Measurements from ENCODE around the gene CAMK2B.
A peak's percentile ranks its signal among the peaks of the same experiment; 100 is the strongest.

The CAMK2B gene

DNA sequence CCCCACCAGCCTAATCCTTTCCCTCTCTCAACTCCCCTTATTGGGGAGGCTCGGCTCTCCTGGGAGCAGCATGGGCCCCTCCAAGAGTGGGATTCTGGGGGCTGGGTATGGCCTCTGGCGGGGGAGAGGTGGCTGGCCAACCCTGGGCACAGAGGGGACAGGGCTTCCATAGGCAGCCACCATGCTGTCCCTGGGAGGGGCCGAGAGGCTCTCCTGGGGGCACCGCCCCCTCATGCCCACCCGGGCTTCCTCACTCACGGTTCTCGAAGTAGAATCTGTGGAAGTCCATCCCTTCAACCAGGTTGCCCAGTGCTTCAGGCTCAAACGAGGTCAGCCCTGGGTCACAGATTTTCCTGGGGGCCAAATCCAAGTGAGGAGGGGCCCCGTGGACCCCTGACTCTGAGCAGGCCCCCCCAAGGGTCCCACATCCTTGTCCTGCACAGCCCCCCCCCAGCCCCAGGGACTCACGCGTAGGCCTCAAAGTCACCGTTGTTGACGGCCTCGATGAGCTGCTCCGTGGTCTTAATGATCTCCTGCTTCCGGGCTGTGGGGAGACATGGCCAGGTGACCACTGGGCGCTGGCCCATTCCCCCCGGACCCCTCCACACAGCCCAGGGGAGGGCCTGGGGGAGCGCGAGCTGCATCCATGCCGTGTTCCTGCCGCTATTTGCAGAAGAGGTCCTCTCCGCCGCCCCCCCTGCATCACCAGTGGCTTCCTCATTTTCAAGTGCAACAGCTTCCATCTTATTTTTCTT lies 104.9 kb downstream of the CAMK2B start:
- DNase-seq (ENCODE audit: extremely low read depth in 1 of 2, low read depth in 1 of 2), result no peak

GRCh38 chr7:44220046-44220357 lies 105.4 kb downstream of the CAMK2B start:
- DNase-seq (ENCODE audit: extremely low read depth in 1 of 2, low read depth in 1 of 2), result no peak

DNA sequence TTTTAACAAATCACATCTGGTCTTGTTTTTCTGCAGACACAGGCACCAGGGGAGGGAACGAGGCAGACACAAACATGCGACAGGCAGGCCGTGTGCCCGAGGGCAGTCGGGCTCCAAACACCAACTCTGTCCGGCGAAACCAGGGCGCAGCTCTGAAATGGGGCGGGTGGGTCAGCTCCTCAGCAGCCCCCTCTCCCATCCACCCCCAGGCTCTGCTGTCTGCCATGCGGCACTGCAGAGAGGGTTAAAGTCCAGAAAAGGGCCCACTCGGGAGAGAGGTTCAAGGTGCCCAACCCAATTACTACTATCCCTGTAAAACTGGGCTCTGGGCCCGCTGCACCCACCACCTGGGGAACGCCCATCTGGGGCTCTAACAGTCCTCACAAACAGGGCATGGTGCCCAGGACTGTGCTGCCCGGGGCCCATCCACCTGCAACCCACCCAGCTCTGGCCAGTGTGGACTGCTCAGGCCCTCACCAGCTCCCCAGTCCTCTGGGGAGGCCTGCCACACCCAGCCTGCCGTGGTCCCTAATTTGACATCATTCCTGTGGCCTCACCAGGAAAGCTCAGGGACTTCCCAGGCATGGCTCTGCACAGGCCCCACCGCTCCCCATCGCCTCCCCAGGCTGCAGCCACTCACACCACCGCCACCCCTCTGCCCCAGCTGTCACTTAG lies 105.9 kb downstream of the CAMK2B start:
- DNase-seq (ENCODE audit: extremely low read depth in 1 of 2, low read depth in 1 of 2), result no peak

DNA sequence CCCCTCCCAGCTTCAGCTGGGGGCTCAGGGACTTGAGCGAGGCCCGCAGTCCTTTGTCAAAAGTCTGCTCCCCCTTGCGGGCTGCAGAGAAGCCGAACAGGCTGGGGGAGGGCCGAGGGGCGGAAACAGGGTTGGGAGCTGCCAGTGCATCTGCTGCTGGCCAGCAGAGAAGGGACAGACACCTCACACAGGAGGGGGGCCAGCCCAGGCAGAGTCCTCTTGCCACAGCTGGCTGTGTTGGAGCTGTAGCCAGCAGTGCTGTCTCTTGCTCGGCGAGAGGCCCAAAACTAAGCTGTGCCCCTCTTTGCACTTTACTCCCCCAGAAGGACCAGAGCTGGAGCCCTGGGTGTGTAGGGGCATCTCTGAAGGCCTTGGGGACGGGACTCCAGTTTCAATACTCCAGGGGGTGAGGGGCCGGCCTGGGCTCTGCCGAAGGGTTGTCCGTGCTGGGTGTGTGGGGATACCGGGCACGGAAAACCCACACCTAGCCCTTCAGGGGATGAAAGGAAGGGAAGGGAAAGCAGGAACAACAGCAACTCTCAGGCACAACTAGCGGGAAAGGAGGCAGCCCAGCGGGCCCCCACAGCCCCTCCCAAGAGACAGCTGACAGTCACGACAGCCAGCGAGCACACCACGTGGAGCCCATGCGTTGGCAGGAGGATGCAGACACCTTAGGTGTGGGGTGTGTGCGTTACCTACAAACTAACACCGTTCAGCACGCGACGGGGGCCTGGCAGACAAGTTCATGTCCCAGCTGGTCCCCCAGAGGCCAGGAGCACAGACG lies 106.8 kb downstream of the CAMK2B start:
- DNase-seq (ENCODE audit: extremely low read depth in 1 of 2, low read depth in 1 of 2), result no peak

- DNase-seq (ENCODE audit: extremely low read depth in 1 of 2, low read depth in 1 of 2), result no peak
Measured at GRCh38 chr7:44217852-44218402, 107.5 kb downstream of the CAMK2B start.

GRCh38 chr7:44217223-44217714 lies 108.1 kb downstream of the CAMK2B start:
- DNase-seq (ENCODE audit: extremely low read depth in 1 of 2, low read depth in 1 of 2), result no peak

- no peak for DNase-seq (ENCODE audit: extremely low read depth in 1 of 2, low read depth in 1 of 2)
Measured at GRCh38 chr7:44216521-44217222, 108.7 kb downstream of the CAMK2B start.

GRCh38 chr7:44216019-44216418 lies 109.4 kb downstream of the CAMK2B start:
- DNase-seq (ENCODE audit: extremely low read depth in 1 of 2, low read depth in 1 of 2), result no peak

GRCh38 chr7:44215531-44215930 lies 109.9 kb downstream of the CAMK2B start:
- DNase-seq (ENCODE audit: extremely low read depth in 1 of 2, low read depth in 1 of 2), result no peak

GRCh38 chr7:44213877-44214388 lies 111.5 kb downstream of the CAMK2B start:
- no peak for DNase-seq (ENCODE audit: extremely low read depth in 1 of 2, low read depth in 1 of 2)

GRCh38 chr7:44213206-44213876 lies 112.1 kb downstream of the CAMK2B start:
- no peak for DNase-seq (ENCODE audit: extremely low read depth in 1 of 2, low read depth in 1 of 2)

- no peak for DNase-seq (ENCODE audit: extremely low read depth in 1 of 2, low read depth in 1 of 2)
Measured at GRCh38 chr7:44212581-44213184, 112.7 kb downstream of the CAMK2B start.

- DNase-seq (ENCODE audit: extremely low read depth in 1 of 2, low read depth in 1 of 2), result no peak
Measured at GRCh38 chr7:44212018-44212417, 113.4 kb downstream of the CAMK2B start.

DNA sequence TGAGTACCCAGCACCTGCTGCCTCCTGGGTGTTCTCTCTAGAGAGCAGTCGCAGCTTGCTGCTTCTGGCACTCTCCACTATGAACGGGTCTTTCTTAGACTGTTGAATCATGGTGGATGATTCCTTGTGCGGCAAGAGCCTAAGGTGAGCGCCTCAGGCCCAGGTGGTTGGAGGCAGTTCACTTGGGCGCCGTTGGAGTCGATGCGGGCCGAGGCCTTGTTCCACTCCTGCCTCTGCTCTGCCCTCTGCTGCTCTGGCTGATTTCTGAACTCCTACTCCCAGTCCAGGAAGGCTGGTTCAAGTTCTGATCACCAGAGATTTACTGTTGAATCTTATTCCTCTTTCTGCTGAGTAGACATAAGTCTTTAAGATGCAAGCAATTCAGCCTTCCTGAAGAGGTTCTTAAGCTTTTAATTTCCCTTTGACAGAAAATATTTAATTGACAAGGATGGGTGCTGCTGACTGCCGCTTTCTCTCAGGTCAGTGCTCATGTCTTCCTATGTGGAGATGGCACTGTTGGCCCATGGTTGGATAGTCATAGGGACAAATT lies 114.2 kb downstream of the CAMK2B start:
- no peak for DNase-seq (ENCODE audit: extremely low read depth in 1 of 2, low read depth in 1 of 2)

- no peak for DNase-seq (ENCODE audit: extremely low read depth in 1 of 2, low read depth in 1 of 2)
Measured at GRCh38 chr7:44210107-44210506, 115.3 kb downstream of the CAMK2B start.

- DNase-seq (ENCODE audit: extremely low read depth in 1 of 2, low read depth in 1 of 2), result no peak
Measured at GRCh38 chr7:44208085-44208484, 117.3 kb downstream of the CAMK2B start.

DNA sequence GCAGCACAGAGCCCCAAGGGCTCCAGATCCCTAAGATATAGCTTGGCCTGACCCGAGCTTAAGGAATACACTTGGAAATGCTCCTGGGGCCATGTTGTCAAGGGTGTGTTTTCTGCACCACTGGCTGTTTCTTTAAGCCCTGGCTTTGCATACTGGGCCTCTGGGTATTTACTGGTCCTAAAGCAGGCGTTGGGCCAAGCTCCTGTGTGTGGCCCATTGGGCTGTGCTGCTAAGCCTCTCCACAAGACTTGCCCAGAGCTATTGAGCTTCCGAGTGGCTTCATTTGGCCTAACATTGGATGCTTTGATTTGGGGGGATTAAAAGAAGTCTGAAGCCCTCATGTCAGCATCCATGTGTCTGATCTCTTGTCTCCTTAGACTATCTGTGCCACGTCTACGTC lies 119.4 kb downstream of the CAMK2B start:
- no peak for DNase-seq (ENCODE audit: extremely low read depth in 1 of 2, low read depth in 1 of 2)

DNA sequence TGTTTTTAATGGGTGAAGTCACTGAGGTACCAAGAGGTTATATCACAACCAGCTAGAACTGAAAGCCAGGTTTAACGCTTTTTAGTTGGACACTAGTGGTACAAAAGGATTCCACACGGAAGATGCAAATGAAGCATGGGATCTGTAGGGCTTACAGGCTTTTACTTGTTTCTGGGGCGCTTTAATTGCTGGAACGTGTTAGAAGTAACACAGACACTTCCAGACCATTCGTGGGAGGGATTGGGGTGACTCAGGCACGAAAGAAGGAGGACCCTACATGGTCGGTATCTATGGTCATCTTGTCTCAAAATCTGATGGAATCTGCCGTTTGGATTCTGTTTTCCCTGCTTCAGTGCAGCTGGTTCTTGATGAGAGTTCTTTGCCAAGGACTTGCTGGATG lies 123.6 kb downstream of the CAMK2B start:
- DNase-seq (ENCODE audit: extremely low read depth in 1 of 2, low read depth in 1 of 2), result no peak

- peak; percentile 93 to 97 for DNase-seq (ENCODE audit: extremely low read depth in 1 of 2, low read depth in 1 of 2)
Measured at GRCh38 chr7:44200699-44201461, 124.5 kb downstream of the CAMK2B start, which contains the start of gene YKT6. Gene YKT6, plus strand, starts transcription at chr7:44200978. Its CDS starts 158 bp downstream, at chr7:44201136.
